Stimulated activated CD8-positive, alpha-beta memory T cell treated with anti-CD3 and anti-CD28 coated beads, Interleukin-12 subunit alpha, Interleukin-12 subunit beta, amount 100 ng/mL, for 24 hours (primary cell): ENCODE results near the gene SUPT20HL1.
"Not testable (repeated sequence)": the region's sequence is repeated elsewhere in the genome, so short reads cannot be mapped to it uniquely, and the experiment has no call there.

ENCODE experiments used
- DNase-seq: peaks from one replicate; pipeline ENCODE4 v3.0.0-alpha.2; 2020; ENCODE audit errors: extremely low read depth

Gene SUPT20HL1

GRCh38 chrX:24363432-24364181 lies 3.2 kb downstream of the SUPT20HL1 start:
- DNase-seq = not testable (repeated sequence)

- DNase-seq = no peak
Measured at GRCh38 chrX:24364326-24364725, 3.9 kb downstream of the SUPT20HL1 start.

- DNase-seq = no peak
Measured at GRCh38 chrX:24364851-24365538, 4.6 kb downstream of the SUPT20HL1 start.

- DNase-seq = not testable (repeated sequence)
Measured at GRCh38 chrX:24366762-24367400, 6.4 kb downstream of the SUPT20HL1 start.

GRCh38 chrX:24369816-24370215 lies 9.4 kb downstream of the SUPT20HL1 start:
- DNase-seq = no peak

GRCh38 chrX:24371391-24371972 lies 11.0 kb downstream of the SUPT20HL1 start:
- DNase-seq = peak; percentile 10

- no peak for DNase-seq
Measured at GRCh38 chrX:24372021-24372763, 11.8 kb downstream of the SUPT20HL1 start.

- DNase-seq = no peak
Measured at GRCh38 chrX:24375600-24376131, 15.2 kb downstream of the SUPT20HL1 start.

- no peak for DNase-seq
Measured at GRCh38 chrX:24376403-24376802, 16.0 kb downstream of the SUPT20HL1 start.

- no peak for DNase-seq
Measured at GRCh38 chrX:24377195-24377594, 16.8 kb downstream of the SUPT20HL1 start.

- DNase-seq = no peak
Measured at GRCh38 chrX:24377911-24378468, 17.6 kb downstream of the SUPT20HL1 start.

- DNase-seq = no peak
Measured at GRCh38 chrX:24378706-24379105, 18.3 kb downstream of the SUPT20HL1 start.

- no peak for DNase-seq
Measured at GRCh38 chrX:24380262-24381187, 20.1 kb downstream of the SUPT20HL1 start.

GRCh38 chrX:24382315-24382714 lies 21.9 kb downstream of the SUPT20HL1 start:
- DNase-seq = not testable (repeated sequence)

- no peak for DNase-seq
Measured at GRCh38 chrX:24387724-24388123, 27.3 kb downstream of the SUPT20HL1 start.

GRCh38 chrX:24391389-24391788 lies 30.9 kb downstream of the SUPT20HL1 start:
- DNase-seq = no peak

- DNase-seq = no peak
Measured at GRCh38 chrX:24391843-24392242, 31.4 kb downstream of the SUPT20HL1 start.

- DNase-seq = no peak
Measured at GRCh38 chrX:24392709-24393108, 32.3 kb downstream of the SUPT20HL1 start.

- DNase-seq = no peak
Measured at GRCh38 chrX:24395775-24396174, 35.3 kb downstream of the SUPT20HL1 start.
